ENCODE measurements around the gene KLK11.

KLK11 gene

GRCh38 chr19:51003316-51003715 lies 23.1 kb downstream of the KLK11 start:
- no peaks in the 10 kb centered on the region for H3K9me3 ChIP-seq
- peaks cover 35% of the 10 kb centered on the region for H3K27me3 ChIP-seq
- no peak overlapping the region for H3K4me3 ChIP-seq (ENCODE audit: low read depth in 1 of 2, low read length in 1 of 2)
- H3K27ac ChIP-seq, result no peak overlapping the region
- no peaks in the 10 kb centered on the region for H3K4me1 ChIP-seq (ENCODE audit: control insufficient read depth in 1 of 2, insufficient read depth in 1 of 2, low read depth in 1 of 2, low read length in 1 of 2)
- H3K36me3 ChIP-seq, result no peaks in the 10 kb centered on the region
- TF ChIP-seq, protein P1, sequence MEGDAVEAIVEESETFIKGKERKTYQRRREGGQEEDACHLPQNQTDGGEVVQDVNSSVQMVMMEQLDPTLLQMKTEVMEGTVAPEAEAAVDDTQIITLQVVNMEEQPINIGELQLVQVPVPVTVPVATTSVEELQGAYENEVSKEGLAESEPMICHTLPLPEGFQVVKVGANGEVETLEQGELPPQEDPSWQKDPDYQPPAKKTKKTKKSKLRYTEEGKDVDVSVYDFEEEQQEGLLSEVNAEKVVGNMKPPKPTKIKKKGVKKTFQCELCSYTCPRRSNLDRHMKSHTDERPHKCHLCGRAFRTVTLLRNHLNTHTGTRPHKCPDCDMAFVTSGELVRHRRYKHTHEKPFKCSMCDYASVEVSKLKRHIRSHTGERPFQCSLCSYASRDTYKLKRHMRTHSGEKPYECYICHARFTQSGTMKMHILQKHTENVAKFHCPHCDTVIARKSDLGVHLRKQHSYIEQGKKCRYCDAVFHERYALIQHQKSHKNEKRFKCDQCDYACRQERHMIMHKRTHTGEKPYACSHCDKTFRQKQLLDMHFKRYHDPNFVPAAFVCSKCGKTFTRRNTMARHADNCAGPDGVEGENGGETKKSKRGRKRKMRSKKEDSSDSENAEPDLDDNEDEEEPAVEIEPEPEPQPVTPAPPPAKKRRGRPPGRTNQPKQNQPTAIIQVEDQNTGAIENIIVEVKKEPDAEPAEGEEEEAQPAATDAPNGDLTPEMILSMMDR (IDR thresholded peaks at IDR 0.05), result no peak

GRCh38 chr19:51002542-51003311 lies 23.7 kb downstream of the KLK11 start:
- Histone ChIP-seq H3K4me3 (ENCODE audit: low read depth in 1 of 2, low read length in 1 of 2) (no peak overlapping the region), H3K27me3 (peaks cover 35% of the 10 kb centered on the region), H3K4me1 (ENCODE audit: control insufficient read depth in 1 of 2, insufficient read depth in 1 of 2, low read depth in 1 of 2, low read length in 1 of 2) (no peaks in the 10 kb centered on the region), H3K36me3 (no peaks in the 10 kb centered on the region), H3K27ac (no peak overlapping the region), H3K9me3 (no peaks in the 10 kb centered on the region)
- TF ChIP-seq, protein P1 (IDR thresholded peaks at IDR 0.05), result no peak

DNA sequence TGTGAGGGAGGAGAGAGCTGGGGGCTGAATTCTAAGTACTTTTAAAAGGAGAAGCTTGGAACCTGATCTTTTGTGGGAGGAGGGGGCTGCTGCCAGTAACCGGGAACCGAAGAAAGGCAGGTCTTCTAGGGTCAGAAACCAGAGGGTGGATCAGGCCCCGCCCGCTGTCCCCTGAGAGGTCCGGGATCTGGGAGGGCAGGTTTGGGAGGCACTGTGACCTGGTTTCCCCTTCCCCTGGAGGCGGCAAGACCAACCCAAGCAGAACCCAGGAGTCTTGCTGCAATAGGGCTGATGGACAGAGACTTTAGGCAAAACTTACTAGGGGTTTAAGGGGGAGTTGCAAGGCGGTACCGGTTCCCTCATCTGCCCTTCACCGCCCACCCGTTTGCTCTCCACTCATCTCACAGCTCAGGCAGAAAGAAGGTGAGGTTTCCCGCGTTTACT lies 24.3 kb downstream of the KLK11 start:
- TF ChIP-seq, protein P1 (IDR thresholded peaks at IDR 0.05), result no peak
- Histone ChIP-seq H3K36me3 (no peaks in the 10 kb centered on the region), H3K4me3 (ENCODE audit: low read depth in 1 of 2, low read length in 1 of 2) (no peak overlapping the region), H3K4me1 (ENCODE audit: control insufficient read depth in 1 of 2, insufficient read depth in 1 of 2, low read depth in 1 of 2, low read length in 1 of 2) (no peaks in the 10 kb centered on the region), H3K27me3 (peaks cover 31% of the 10 kb centered on the region), H3K27ac (no peak overlapping the region), H3K9me3 (no peaks in the 10 kb centered on the region)

DNA sequence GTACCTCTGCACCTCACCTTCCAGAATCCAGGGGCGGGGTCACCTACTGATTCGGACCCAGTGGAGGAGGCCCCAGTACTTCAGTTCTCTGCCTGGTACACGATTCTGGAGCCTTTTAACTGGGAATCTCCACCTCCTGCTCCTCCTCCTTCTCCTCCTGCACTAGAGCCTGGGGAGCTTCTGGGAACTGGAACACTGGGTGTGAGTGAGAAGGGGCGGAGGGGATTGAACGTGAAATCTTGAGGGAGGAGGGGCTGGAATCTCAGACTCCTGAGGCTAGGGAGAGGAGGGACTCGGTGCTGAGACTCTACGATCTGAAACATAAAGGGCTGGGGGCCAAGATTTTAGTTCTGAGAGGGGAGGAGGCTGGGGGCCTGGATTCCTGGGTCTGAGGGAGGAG lies 24.9 kb downstream of the KLK11 start, which contains the start of gene KLK8:
Gene KLK8, minus strand, starts transcription at position 90 of the 400 bp plus-strand sequence. CDS start 437 bp downstream, outside the sequence.
- no peaks in the 10 kb centered on the region for H3K4me1 ChIP-seq (ENCODE audit: control insufficient read depth in 1 of 2, insufficient read depth in 1 of 2, low read depth in 1 of 2, low read length in 1 of 2)
- peaks cover 31% of the 10 kb centered on the region for H3K27me3 ChIP-seq
- no peaks in the 10 kb centered on the region for H3K36me3 ChIP-seq
- TF ChIP-seq, protein P1 (IDR thresholded peaks at IDR 0.05), result no peak
- H3K9me3 ChIP-seq, result no peaks in the 10 kb centered on the region
- no peak within 1 kb of the TSS for H3K27ac ChIP-seq
- no peak within 1 kb of the TSS for H3K4me3 ChIP-seq (ENCODE audit: low read depth in 1 of 2, low read length in 1 of 2)

- TF ChIP-seq, protein P1 (IDR thresholded peaks at IDR 0.05), result no peak
- H3K4me3 ChIP-seq (ENCODE audit: low read depth in 1 of 2, low read length in 1 of 2), result no peak overlapping the region
Observed at GRCh38 chr19:51000981-51001380, 25.4 kb downstream of the KLK11 start.

More at GRCh38 chr19:51000981-51001380, 25.4 kb downstream of the KLK11 start:
- Histone ChIP-seq H3K27ac (no peak overlapping the region), H3K4me1 (ENCODE audit: control insufficient read depth in 1 of 2, insufficient read depth in 1 of 2, low read depth in 1 of 2, low read length in 1 of 2) (no peaks in the 10 kb centered on the region), H3K36me3 (no peaks in the 10 kb centered on the region), H3K9me3 (no peaks in the 10 kb centered on the region), H3K27me3 (peaks cover 31% of the 10 kb centered on the region)
